GM18526 (cell line): Measurements from ENCODE around the gene MBD1.

Experiments
- POLR2A ChIP-seq: IDR thresholded peaks from 3 replicates; pipeline ENCODE4 v1.6.1; 2011; ENCODE audit not compliant: insufficient read length; ENCODE audit errors: extremely low read depth

Gene MBD1

DNA sequence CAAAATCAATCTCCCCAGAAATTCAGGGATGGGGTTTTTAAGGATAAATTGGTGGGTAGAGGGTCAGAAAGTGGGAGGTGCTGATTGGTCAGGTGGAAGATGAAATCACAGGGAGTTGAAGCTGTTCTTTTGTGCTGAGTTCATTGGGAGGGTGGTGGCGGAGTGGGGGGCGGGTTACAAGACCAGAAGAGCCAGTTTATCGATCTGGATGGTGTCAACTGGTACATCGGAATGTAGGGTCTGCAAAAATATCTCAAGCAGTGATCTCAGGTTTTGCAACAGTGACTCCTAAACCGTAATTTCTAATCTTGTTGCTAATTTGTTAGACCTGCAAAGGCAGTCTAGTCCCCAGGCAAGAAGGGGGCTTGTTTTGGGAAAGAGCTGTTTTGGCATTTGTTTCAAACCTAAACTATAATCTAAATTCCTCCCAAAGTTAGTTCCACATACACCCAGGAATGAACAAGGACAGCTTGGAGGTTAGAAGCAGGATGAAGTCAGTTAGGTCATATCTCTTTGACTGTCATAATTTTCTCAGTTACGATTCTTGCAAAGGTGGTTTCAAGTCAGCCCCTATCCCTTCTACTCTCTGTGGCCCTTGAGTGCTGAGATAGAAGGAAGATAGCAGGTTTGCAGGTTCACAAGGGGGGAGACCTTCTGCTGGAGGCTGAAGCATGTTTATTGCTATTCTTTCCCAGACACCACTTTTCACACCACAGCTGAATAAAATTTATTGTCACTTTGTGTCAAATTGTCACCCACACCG is 18.5 kb upstream of the MBD1 start:
- TF ChIP-seq POLR2A: no peak

GRCh38 chr18:50298443-50299284 is 17.3 kb upstream of the MBD1 start:
- no peak for TF ChIP-seq POLR2A

GRCh38 chr18:50297621-50298442 is 16.5 kb upstream of the MBD1 start:
- TF ChIP-seq POLR2A: no peak

DNA sequence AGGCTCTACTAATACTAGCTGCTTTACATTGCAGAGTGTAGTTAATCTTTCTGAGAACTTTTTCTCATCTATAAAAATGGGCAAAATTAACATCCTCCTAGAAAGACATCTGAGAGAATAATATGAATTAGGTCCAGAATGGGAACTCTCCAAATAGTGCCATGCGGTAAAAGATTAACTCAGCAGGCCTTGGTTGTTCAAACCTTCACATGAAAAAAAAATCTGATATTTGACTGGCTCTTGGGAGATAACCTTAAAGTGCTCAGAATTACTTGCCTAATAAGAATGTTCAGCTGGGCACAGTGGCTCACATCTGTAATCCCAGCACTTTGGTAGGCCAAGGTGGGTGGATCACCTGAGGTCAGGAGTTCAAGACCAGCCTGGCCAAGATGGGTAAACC is 11.7 kb upstream of the MBD1 start:
- TF ChIP-seq POLR2A: no peak

DNA sequence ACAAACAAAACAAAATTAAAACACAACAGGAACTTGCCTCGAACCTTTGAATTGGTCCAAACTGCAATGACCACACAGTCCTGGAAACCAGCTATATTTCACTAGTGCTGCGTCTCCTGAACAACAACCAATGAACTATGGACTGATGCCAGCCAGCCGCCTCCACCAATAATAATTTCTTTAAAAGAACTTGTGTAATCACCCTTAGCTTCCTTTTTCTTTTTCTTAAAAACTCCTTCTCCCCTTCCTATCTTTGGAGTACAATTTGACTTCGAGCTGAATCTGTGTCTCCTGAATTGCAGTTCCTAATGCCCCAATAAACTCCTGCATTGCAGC is 7.8 kb upstream of the MBD1 start:
- TF ChIP-seq POLR2A: no peak

DNA sequence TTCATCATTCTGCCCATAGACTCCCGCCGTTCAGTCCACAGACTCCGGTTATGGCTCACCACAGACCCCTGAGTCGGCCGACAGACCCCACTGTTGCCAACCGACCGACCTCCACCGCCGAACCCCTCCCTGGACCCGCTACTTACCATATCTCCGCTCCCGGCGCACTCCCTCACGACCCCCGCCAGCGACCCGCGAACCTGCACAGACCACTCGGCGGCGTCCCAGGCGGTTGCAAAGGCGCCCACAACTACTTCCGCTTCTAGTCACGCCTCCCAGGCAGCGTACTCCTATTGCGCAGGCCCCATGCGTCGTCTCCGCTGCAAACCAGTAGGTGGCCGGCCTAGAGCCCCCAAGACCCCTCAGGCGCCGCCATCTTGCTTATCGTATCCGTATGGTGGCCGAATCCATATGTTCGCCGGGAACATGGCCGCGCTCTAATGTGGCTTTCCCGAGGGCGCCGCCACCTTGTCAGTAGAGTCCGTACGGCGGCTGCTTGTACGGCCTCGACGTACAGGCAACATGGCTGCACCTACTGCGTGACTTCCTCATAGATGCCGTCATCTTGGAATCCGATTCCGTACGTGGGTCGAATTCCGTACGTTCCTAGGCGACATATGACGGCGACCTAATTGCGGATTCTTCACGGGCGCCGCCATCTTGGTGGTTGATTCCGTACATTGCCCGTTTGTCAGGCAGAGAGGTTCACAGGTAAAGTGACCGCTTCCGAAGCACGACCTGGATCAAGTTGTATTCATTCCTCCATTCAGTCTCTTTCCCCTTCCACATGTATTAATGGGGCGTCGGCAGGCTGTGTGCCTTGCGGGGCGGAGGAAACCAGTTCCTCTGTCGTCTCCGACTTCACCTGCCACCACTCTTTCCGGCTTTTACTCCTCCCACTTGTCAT is 6.4 kb upstream of the MBD1 start, which contains the start of gene CXXC1:
TSS of gene CXXC1 (minus strand) at position 252 of the 907 bp plus-strand sequence. CDS start at position 149, 103 bp downstream.
- peak; percentile 75 for TF ChIP-seq POLR2A

GRCh38 chr18:50287028-50287440 is 5.7 kb upstream of the MBD1 start:
- TF ChIP-seq POLR2A: no peak

GRCh38 chr18:50286391-50287027 is 5.2 kb upstream of the MBD1 start:
- no peak for TF ChIP-seq POLR2A

- no peak for TF ChIP-seq POLR2A
These were observed 4.5 kb upstream of the MBD1 start for GRCh38 chr18:50285631-50286321.

DNA sequence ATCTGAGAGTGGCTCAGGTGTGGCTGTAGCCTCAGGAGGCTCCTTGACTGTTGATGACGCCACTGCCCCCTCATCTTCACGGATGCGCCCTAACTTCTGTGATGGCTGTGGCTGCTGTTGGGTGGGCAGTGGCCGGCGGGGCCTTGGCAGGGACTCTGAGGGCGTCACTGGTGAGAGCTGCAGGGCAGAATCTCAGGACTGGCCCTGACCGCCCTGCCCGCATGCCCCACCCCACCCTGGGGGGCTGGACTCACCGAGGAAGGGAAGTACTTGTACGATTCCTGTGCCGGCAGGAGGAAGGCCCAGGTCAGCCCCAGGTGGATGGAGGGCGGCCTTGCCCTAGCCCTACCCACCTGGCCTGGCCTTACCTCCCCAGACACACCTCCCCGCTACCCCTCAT is 3.7 kb upstream of the MBD1 start:
- no peak for TF ChIP-seq POLR2A

GRCh38 chr18:50284255-50284885 is 3.0 kb upstream of the MBD1 start:
- no peak for TF ChIP-seq POLR2A

DNA sequence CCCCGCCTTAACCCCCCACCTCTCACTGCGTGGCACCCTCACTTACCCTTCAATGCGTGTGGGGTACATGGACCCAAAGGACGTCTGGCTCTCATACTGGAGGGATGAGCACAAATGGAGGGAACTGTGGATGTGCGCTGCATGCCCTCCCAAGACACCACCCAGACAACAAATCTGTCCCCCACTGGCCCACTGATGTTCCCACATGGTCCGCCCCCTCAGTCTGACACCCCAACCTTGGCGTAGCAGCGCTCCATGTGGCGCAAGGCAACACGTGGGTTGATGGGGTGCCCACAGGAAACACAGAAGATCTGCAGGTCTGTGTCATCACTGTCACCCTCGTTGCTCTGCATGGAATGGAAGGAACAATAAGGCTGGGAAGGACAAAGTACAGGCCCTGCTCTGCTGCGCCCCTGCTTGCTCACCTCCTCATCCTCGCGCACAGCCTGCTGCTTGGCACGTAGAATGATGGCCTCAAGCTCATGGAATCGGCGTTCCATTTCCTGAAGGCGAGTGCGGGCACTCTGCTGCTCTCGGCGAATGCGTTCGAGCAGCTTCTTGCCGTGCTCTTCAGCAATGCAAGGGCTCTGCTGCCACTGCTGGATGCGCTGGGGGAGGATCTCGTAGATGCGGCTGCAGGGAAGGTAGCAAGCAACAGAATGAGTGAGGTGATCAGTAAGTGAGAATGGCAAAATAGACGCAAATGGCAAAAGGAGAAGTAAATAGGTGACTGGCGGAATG is 2.3 kb upstream of the MBD1 start:
- no peak for TF ChIP-seq POLR2A
